Measurements from ENCODE around the gene KCNK4. TPM values are rescaled to one million over a fixed set of nuclear protein-coding genes. Genes with fewer than 3 reads are reported as not detected.

KCNK4 gene
- total RNA-seq, 2 donors from 2014 or later: not detected

GRCh38 chr11:64344787-64345186 is 53.7 kb downstream of the KCNK4 start:
- no peak for ATAC-seq (ENCODE audit: insufficient number of reproducible peaks, low FRiP score, low read depth)
- Histone ChIP-seq H3K27ac (no peak overlapping the region), H3K4me1 (ENCODE audit: control insufficient read depth in 1 of 2, low read depth in 2 of 2) (peaks cover 3 to 12% of the 10 kb centered on the region in 2 donors), H3K9me3 (no peaks in the 10 kb centered on the region), H3K27me3 (replicated peaks; ENCODE audit: insufficient read depth) (no peaks in the 10 kb centered on the region), H3K36me3 (no peaks in the 10 kb centered on the region), H3K4me3 (no peak overlapping the region)
- no peak for DNase-seq (ENCODE audit: low spot score)
- TF ChIP-seq, protein P1, sequence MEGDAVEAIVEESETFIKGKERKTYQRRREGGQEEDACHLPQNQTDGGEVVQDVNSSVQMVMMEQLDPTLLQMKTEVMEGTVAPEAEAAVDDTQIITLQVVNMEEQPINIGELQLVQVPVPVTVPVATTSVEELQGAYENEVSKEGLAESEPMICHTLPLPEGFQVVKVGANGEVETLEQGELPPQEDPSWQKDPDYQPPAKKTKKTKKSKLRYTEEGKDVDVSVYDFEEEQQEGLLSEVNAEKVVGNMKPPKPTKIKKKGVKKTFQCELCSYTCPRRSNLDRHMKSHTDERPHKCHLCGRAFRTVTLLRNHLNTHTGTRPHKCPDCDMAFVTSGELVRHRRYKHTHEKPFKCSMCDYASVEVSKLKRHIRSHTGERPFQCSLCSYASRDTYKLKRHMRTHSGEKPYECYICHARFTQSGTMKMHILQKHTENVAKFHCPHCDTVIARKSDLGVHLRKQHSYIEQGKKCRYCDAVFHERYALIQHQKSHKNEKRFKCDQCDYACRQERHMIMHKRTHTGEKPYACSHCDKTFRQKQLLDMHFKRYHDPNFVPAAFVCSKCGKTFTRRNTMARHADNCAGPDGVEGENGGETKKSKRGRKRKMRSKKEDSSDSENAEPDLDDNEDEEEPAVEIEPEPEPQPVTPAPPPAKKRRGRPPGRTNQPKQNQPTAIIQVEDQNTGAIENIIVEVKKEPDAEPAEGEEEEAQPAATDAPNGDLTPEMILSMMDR (IDR thresholded peaks at IDR 0.05): no peak

- ATAC-seq (ENCODE audit: insufficient number of reproducible peaks, low FRiP score, low read depth) (no peak), DNase-seq (ENCODE audit: low spot score) (no peak)
- H3K4me1 ChIP-seq (ENCODE audit: control insufficient read depth in 1 of 2, low read depth in 2 of 2): no peaks in the 10 kb centered on the region
- no peaks in the 10 kb centered on the region for H3K27me3 ChIP-seq (replicated peaks; ENCODE audit: insufficient read depth)
- no peak overlapping the region for H3K27ac ChIP-seq
- no peaks in the 10 kb centered on the region for H3K36me3 ChIP-seq
- no peak overlapping the region for H3K4me3 ChIP-seq
- no peaks in the 10 kb centered on the region for H3K9me3 ChIP-seq
- TF ChIP-seq, protein P1 (IDR thresholded peaks at IDR 0.05): no peak
Measured at GRCh38 chr11:64347193-64347867, 56.2 kb downstream of the KCNK4 start.

GRCh38 chr11:64348383-64349024 is 57.4 kb downstream of the KCNK4 start:
- TF ChIP-seq, protein P1 (IDR thresholded peaks at IDR 0.05): no peak
- Histone ChIP-seq H3K27me3 (replicated peaks; ENCODE audit: insufficient read depth) (no peaks in the 10 kb centered on the region), H3K4me1 (ENCODE audit: control insufficient read depth in 1 of 2, low read depth in 2 of 2) (no peaks in the 10 kb centered on the region), H3K36me3 (no peaks in the 10 kb centered on the region), H3K4me3 (no peak overlapping the region), H3K27ac (no peak overlapping the region), H3K9me3 (no peaks in the 10 kb centered on the region)
- DNase-seq (ENCODE audit: low spot score) (no peak), ATAC-seq (ENCODE audit: insufficient number of reproducible peaks, low FRiP score, low read depth) (no peak)

GRCh38 chr11:64349025-64349387 is 57.9 kb downstream of the KCNK4 start:
- TF ChIP-seq, protein P1 (IDR thresholded peaks at IDR 0.05): no peak
- no peak overlapping the region for H3K27ac ChIP-seq
- H3K4me1 ChIP-seq (ENCODE audit: control insufficient read depth in 1 of 2, low read depth in 2 of 2): no peaks in the 10 kb centered on the region
- ATAC-seq (ENCODE audit: insufficient number of reproducible peaks, low FRiP score, low read depth): no peak
- no peaks in the 10 kb centered on the region for H3K27me3 ChIP-seq (replicated peaks; ENCODE audit: insufficient read depth)
- H3K4me3 ChIP-seq: no peak overlapping the region
- H3K9me3 ChIP-seq: no peaks in the 10 kb centered on the region
- no peak for DNase-seq (ENCODE audit: low spot score)
- no peaks in the 10 kb centered on the region for H3K36me3 ChIP-seq

DNA sequence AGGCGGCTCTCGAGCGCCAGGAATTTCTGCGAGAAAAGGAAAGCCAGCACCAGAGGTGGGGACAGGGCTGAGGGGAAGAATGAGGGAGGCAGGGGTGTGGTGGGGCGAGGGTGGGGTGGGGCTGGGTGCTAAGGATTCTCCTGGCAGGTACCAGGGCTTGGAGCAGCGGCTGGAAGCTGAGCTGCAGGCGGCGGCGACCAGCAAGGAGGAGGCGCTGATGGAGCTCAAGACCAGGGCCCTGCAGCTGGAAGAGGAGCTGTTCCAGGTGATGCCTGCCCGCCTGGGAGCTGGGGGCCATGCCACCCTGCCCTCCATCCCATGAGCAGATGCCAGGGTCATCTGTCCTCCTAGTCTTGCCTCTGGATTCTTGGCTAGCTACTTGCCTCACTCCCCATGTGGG is 58.3 kb downstream of the KCNK4 start:
- TF ChIP-seq, protein P1 (IDR thresholded peaks at IDR 0.05): no peak
- H3K4me3 ChIP-seq: no peak overlapping the region
- ATAC-seq (ENCODE audit: insufficient number of reproducible peaks, low FRiP score, low read depth): no peak
- H3K9me3 ChIP-seq: no peaks in the 10 kb centered on the region
- no peaks in the 10 kb centered on the region for H3K27me3 ChIP-seq (replicated peaks; ENCODE audit: insufficient read depth)
- H3K36me3 ChIP-seq: no peaks in the 10 kb centered on the region
- no peaks in the 10 kb centered on the region for H3K4me1 ChIP-seq (ENCODE audit: control insufficient read depth in 1 of 2, low read depth in 2 of 2)
- no peak for DNase-seq (ENCODE audit: low spot score)
- no peak overlapping the region for H3K27ac ChIP-seq

Other genes starting within 250 kb of the KCNK4 start
- 10 to 100 TPM; 15.8 to 17.6 TPM for gene MACROD1, start 125.2 kb upstream of the KCNK4 start, total RNA-seq
- 10 to 100 TPM; 74.7 to 91.2 TPM for gene STIP1, start 105.1 kb upstream of the KCNK4 start, total RNA-seq
- 10 to 100 TPM; 47.2 to 66.6 TPM for gene FERMT3, start 84.6 kb upstream of the KCNK4 start, total RNA-seq
- 10 to 100 TPM; 67.2 to 95.3 TPM for gene TRPT1, start 65.1 kb upstream of the KCNK4 start, total RNA-seq
- gene NUDT22, start 65.0 kb upstream of the KCNK4 start, total RNA-seq: 10 to 100 TPM; 52.3 to 61.6 TPM
- 10 to 100 TPM; 13.5 to 53.2 TPM for gene DNAJC4, start 60.8 kb upstream of the KCNK4 start, total RNA-seq
- gene VEGFB, start 56.7 kb upstream of the KCNK4 start, total RNA-seq: 100 to 1,000 TPM in 1 of 2 donors, 10 to 100 TPM in 1; 81.8 to 107 TPM
- 10 to 100 TPM; 51.7 to 53.0 TPM for gene FKBP2, start 50.2 kb upstream of the KCNK4 start, total RNA-seq
- 100 to 1,000 TPM in 1 of 2 donors, 10 to 100 TPM in 1; 75.3 to 122 TPM for gene PPP1R14B, start 44.4 kb upstream of the KCNK4 start, total RNA-seq
- gene PLCB3, start 39.8 kb upstream of the KCNK4 start, total RNA-seq: 10 to 100 TPM; 31.5 to 39.7 TPM
- gene BAD, start 6.6 kb upstream of the KCNK4 start, total RNA-seq: 10 to 100 TPM; 39.2 to 83.8 TPM
- 10 to 100 TPM in 1 of 2 donors, 1 to 10 TPM in 1; 8.7 to 19.0 TPM for gene GPR137, start 5.5 kb upstream of the KCNK4 start, total RNA-seq
- not detected for gene CATSPERZ, start 9.1 kb downstream of the KCNK4 start, total RNA-seq
- 10 to 100 TPM; 33.4 to 46.0 TPM for gene ESRRA, start 14.2 kb downstream of the KCNK4 start, total RNA-seq
- 100 to 1,000 TPM; 157 to 218 TPM for gene TRMT112, start 26.3 kb downstream of the KCNK4 start, total RNA-seq
- gene PRDX5, start 26.8 kb downstream of the KCNK4 start, total RNA-seq: 100 to 1,000 TPM in 1 of 2 donors, 10 to 100 TPM in 1; 91.1 to 136 TPM
- gene CCDC88B, start 48.9 kb downstream of the KCNK4 start, total RNA-seq: 10 to 100 TPM; 10.3 to 19.0 TPM
- gene RPS6KA4, start 67.9 kb downstream of the KCNK4 start, total RNA-seq: 10 to 100 TPM; 42.5 to 50.0 TPM